Ascending aorta (tissue), 2 donors: ENCODE measurements around the gene SLC25A25. TPM values are rescaled to one million over a fixed set of nuclear protein-coding genes. Genes with fewer than 3 reads are reported as not detected.

ENCODE experiments used
- DNase-seq, 2 donors: peaks; one replicate each; pipeline ENCODE4 v3.0.0-alpha.2; 2019; ENCODE audit warnings: low spot score in 2 of 2
- H3K27ac ChIP-seq, 2 donors: fragments of 200-600 bp; sonication (generic); one replicate each; pipeline ENCODE4 v1.5.1; 2016 to 2017; ENCODE audit warnings: mild to moderate bottlenecking in 1 of 2
- H3K27me3 ChIP-seq: fragments of 200-600 bp; sonication (generic); one replicate; pipeline ENCODE4 v1.5.1; 2017
- H3K36me3 ChIP-seq, 2 donors: fragments of 200-600 bp; sonication (generic); one replicate each; pipeline ENCODE4 v1.5.1; 2016
- H3K4me1 ChIP-seq, 2 donors: fragments of 200-600 bp; sonication (generic); one replicate each; pipeline ENCODE4 v1.5.1; 2016 to 2017; ENCODE audit warnings: mild to moderate bottlenecking in 1 of 2
- H3K4me3 ChIP-seq, 2 donors: fragments of 200-600 bp; sonication (generic); one replicate each; pipeline ENCODE4 v1.5.1; 2016 to 2017; ENCODE audit warnings: mild to moderate bottlenecking in 1 of 2
- H3K9me3 ChIP-seq, 2 donors: fragments of 200-600 bp; sonication (generic); one replicate each; pipeline ENCODE4 v1.5.1; 2016
- intact Hi-C: fragments of 100-400 bp; cut with DNase I; formaldehyde crosslinking; loops from one replicate; pipeline ENCODE4 v1.15.1; 2023
- total RNA-seq: library from RNA; depleted of rRNA; stranded (reverse); fragments of >200 nt; gene quantifications from one replicate; pipeline ENCODE4 v1.1.0, GENCODE V29; 2016
- TF ChIP-seq, protein P1 (sequence below), 3 experiments: fragments of 200-600 bp in 2 of 3; fragments of 450-650 bp in 1 of 3; sonication (generic) in 2 of 3; IDR thresholded peaks; one replicate each; pipeline ENCODE4 v1.5.1; 2016 to 2019; ENCODE audit warnings: antibody characterized with exemption in 3 of 3, mild to moderate bottlenecking in 1 of 3, moderate library complexity in 1 of 3

SLC25A25 gene
- total RNA-seq, 1 donor from 2014 or later, result 27.4 TPM

DNA sequence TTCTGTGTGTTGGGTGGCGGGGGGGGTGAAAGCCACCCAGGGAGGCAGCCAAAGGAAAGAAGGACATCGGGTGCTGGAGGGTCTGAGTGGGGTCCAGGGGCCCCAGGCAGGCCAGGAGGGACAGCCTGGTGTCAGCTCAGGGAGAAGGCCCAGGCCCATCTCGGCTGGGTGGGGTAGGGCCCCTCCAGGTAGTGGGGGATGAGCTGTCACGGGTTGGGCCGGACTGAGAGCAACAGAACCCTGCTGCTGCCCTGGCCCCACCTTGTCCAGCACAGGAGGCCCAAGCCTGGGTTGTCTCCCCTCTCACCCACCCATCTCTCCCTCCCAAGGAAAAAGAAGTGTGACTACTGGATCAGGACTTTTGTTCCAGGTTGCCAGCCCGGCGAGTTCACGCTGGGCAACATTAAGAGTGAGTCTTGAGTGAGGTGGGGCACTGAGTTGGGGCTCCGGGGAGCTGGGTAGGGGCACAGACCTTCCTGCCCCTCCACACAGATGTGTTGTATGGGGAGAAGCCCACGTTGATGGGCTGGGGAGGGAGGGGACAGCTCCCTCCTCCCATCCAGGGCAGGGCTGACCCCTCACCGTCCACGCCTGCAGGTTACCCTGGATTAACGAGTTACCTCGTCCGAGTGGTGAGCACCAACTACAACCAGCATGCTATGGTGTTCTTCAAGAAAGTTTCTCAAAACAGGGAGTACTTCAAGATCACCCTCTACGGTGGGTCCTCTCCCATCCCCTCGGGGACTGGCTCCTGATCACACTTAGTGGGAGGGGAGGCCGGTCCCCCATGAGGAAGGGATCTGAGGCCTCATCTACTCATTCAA lies 83.5 kb downstream of the SLC25A25 start:
- H3K36me3 ChIP-seq, result no peaks in the 10 kb centered on the region
- no peaks in the 10 kb centered on the region for H3K9me3 ChIP-seq
- no peaks in the 10 kb centered on the region for H3K27me3 ChIP-seq
- no peak for DNase-seq
- H3K4me1 ChIP-seq, result no peaks in the 10 kb centered on the region
- intact Hi-C loops, result no loop called here
- no peak overlapping the region for H3K4me3 ChIP-seq
- TF ChIP-seq, protein P1, sequence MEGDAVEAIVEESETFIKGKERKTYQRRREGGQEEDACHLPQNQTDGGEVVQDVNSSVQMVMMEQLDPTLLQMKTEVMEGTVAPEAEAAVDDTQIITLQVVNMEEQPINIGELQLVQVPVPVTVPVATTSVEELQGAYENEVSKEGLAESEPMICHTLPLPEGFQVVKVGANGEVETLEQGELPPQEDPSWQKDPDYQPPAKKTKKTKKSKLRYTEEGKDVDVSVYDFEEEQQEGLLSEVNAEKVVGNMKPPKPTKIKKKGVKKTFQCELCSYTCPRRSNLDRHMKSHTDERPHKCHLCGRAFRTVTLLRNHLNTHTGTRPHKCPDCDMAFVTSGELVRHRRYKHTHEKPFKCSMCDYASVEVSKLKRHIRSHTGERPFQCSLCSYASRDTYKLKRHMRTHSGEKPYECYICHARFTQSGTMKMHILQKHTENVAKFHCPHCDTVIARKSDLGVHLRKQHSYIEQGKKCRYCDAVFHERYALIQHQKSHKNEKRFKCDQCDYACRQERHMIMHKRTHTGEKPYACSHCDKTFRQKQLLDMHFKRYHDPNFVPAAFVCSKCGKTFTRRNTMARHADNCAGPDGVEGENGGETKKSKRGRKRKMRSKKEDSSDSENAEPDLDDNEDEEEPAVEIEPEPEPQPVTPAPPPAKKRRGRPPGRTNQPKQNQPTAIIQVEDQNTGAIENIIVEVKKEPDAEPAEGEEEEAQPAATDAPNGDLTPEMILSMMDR (IDR thresholded peaks at IDR 0.05), result no peak
- H3K27ac ChIP-seq, result no peak overlapping the region

DNA sequence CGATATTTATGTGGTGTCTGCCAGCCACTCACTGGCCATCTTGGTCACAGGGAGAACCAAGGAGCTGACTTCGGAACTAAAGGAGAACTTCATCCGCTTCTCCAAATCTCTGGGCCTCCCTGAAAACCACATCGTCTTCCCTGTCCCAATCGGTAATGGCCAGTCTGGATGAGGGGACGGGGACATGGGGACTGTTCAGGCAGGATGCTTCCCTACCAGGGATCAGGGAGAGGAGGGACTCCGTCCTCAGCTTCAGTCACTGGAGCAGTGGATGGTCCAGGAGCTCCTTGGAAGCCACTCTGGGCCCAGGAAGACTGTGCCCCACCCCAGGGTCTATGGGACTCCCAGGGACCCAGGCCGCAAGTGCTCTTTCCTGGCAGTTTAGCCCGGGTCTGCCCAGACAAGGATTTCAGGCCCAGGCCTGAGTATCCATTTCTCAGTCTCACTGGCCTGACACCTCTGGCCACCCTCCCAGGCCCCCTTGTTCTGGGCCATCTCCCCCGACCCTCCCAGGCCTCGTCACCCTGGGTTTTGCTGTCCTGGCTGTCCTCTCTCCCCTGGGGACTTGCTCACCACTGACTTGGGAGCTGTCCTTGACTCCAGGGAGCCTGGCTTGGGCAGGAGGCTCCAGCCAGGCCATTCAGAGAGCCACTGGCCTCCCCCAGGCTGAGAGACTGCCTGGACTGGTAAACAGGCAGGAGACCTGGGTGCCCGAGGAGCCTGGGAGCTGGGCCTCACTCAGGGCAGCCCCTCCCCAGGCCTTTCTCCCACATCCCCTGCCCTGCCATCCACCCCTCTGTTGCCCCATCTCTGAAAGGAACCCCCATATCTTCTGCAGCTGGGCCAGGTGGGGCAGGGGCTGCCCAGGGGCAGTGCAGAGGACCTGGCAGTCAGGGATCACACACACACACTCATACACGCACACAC lies 84.4 kb downstream of the SLC25A25 start:
- no peak overlapping the region for H3K27ac ChIP-seq
- no peaks in the 10 kb centered on the region for H3K36me3 ChIP-seq
- no peaks in the 10 kb centered on the region for H3K4me1 ChIP-seq
- TF ChIP-seq, protein P1 (IDR thresholded peaks at IDR 0.05), result no peak
- no peak for DNase-seq
- intact Hi-C loops, result no loop called here
- no peaks in the 10 kb centered on the region for H3K9me3 ChIP-seq
- no peak overlapping the region for H3K4me3 ChIP-seq
- no peaks in the 10 kb centered on the region for H3K27me3 ChIP-seq

GRCh38 chr9:128153060-128153946 lies 85.3 kb downstream of the SLC25A25 start:
- Histone ChIP-seq H3K4me1 (no peaks in the 10 kb centered on the region), H3K27ac (no peak overlapping the region), H3K36me3 (no peaks in the 10 kb centered on the region), H3K27me3 (no peaks in the 10 kb centered on the region), H3K4me3 (no peak overlapping the region), H3K9me3 (no peaks in the 10 kb centered on the region)
- TF ChIP-seq, protein P1 (IDR thresholded peaks at IDR 0.05), result no peak
- no peak for DNase-seq
- intact Hi-C loops, result no loop called here

- no peak overlapping the region for H3K27ac ChIP-seq
- no peaks in the 10 kb centered on the region for H3K36me3 ChIP-seq
- intact Hi-C loops, result no loop called here
- TF ChIP-seq, protein P1 (IDR thresholded peaks at IDR 0.05), result no peak
- H3K27me3 ChIP-seq, result no peaks in the 10 kb centered on the region
- H3K9me3 ChIP-seq, result no peaks in the 10 kb centered on the region
- DNase-seq, result no peak
- H3K4me1 ChIP-seq, result no peaks in the 10 kb centered on the region
- no peak overlapping the region for H3K4me3 ChIP-seq
Measured at GRCh38 chr9:128153947-128154695, 86.1 kb downstream of the SLC25A25 start.
